GM10266 (cell line): ENCODE measurements around the gene AP1S1.
A peak's percentile ranks its signal among the peaks of the same experiment; 100 is the strongest.
"Not testable (repeated sequence)": the region's sequence is repeated elsewhere in the genome, so short reads cannot be mapped to it uniquely, and the experiment has no call there.

Experiments
- DNase-seq: peaks from one replicate; pipeline ENCODE4 v3.0.0; 2012; ENCODE audit errors: extremely low spot score
- CTCF ChIP-seq: IDR thresholded peaks from 2 replicates; pipeline ENCODE4 v1.5.1; 2012; ENCODE audit warnings: mild to moderate bottlenecking, low read depth; ENCODE audit not compliant: control insufficient read depth, insufficient read depth; ENCODE audit errors: missing control alignments

Gene AP1S1

GRCh38 chr7:101125989-101126650 lies 28.2 kb upstream of the AP1S1 start:
- no peak for DNase-seq
- TF ChIP-seq CTCF, result no peak

DNA sequence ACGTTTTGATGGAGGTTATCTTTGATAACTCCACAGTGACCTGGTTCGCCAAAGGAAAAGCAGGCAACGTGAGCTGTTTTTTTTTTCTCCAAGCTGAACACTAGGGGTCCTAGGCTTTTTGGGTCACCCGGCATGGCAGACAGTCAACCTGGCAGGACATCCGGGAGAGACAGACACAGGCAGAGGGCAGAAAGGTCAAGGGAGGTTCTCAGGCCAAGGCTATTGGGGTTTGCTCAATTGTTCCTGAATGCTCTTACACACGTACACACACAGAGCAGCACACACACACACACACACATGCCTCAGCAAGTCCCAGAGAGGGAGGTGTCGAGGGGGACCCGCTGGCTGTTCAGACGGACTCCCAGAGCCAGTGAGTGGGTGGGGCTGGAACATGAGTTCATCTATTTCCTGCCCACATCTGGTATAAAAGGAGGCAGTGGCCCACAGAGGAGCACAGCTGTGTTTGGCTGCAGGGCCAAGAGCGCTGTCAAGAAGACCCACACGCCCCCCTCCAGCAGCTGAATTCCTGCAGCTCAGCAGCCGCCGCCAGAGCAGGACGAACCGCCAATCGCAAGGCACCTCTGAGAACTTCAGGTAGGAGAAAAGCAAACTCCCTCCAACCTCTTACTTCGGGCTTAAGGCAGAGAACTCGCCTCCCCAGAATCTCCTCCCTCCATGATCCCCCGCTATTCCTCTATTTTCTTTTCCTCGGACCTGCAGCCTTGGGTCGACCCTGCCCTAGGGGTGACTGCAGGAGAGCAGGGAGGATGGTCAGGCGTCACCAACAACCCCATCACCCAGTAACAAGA lies 27.4 kb upstream of the AP1S1 start, which contains the start of gene SERPINE1:
SERPINE1 (plus strand) TSS at position 454 of the 809 bp plus-strand sequence. CDS start 1,290 bp downstream, outside the sequence.
- TF ChIP-seq CTCF, result no peak
- DNase-seq, result peak; percentile 68

- no peak for TF ChIP-seq CTCF
- no peak for DNase-seq
These were observed 26.7 kb upstream of the AP1S1 start for GRCh38 chr7:101127460-101128039.

- no peak for TF ChIP-seq CTCF
- DNase-seq, result no peak
These were observed 26.0 kb upstream of the AP1S1 start for GRCh38 chr7:101128040-101128834.

DNA sequence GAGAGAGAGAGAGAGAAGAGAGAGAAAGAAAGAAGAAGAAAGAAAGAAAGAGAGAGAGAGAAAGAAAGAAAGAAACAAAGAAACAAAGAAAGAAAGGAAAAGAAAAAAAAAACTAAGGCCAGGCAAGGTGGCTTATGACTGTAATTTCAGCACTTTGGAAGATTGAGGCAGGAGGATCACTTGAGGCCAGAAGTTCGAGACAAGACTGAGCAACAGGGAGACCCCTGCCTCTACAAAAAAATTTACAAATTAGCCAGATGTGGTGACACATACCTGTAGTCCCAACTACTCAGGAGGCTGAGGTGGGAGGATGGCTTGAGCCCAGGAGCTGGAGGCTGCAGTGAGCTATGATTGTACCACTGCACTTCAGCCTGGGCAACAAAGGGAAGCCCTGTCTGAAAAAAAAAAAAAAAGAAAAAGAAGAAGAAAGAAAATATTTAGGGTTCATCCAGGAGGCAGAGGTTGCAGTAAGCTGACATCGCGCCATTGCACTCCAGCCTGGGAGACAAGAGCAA lies 24.6 kb upstream of the AP1S1 start:
- DNase-seq, result no peak
- no peak for TF ChIP-seq CTCF

GRCh38 chr7:101132626-101133600 lies 21.4 kb upstream of the AP1S1 start:
- DNase-seq, result not testable (repeated sequence)
